Measurements from ENCODE around the gene VIPR2.

Gene VIPR2

GRCh38 chr7:159113056-159113455 lies 31.6 kb downstream of the VIPR2 start:
- no peak for TF ChIP-seq CTCF (IDR thresholded peaks at IDR 0.05)

- no peak for TF ChIP-seq CTCF (IDR thresholded peaks at IDR 0.05)
Measured at GRCh38 chr7:159112136-159113011, 32.3 kb downstream of the VIPR2 start.

- TF ChIP-seq CTCF (IDR thresholded peaks at IDR 0.05) = no peak
Measured at GRCh38 chr7:159109653-159110035, 35.0 kb downstream of the VIPR2 start.

GRCh38 chr7:159108941-159109652 lies 35.6 kb downstream of the VIPR2 start:
- no peak for TF ChIP-seq CTCF (IDR thresholded peaks at IDR 0.05)

- no peak for TF ChIP-seq CTCF (IDR thresholded peaks at IDR 0.05)
Measured at GRCh38 chr7:159108491-159108890, 36.2 kb downstream of the VIPR2 start.

GRCh38 chr7:159107161-159107892 lies 37.3 kb downstream of the VIPR2 start:
- no peak for TF ChIP-seq CTCF (IDR thresholded peaks at IDR 0.05)

Measured in LNCAP (cell line).